Measurements from ENCODE around the gene TPRG1. TPM values are rescaled to one million over a fixed set of nuclear protein-coding genes. Genes with fewer than 3 reads are reported as not detected.

The TPRG1 gene
- total RNA-seq, 2 donors from 2014 or later, result 0.69 to 1.3 TPM

GRCh38 chr3:189210251-189210770, 38.5 kb downstream of the TPRG1 start:
- no peak overlapping the region for H3K4me3 Mint-ChIP-seq
- no peak overlapping the region for H3K27ac Mint-ChIP-seq

GRCh38 chr3:189212681-189213080, 40.9 kb downstream of the TPRG1 start:
- H3K4me1 ChIP-seq (ENCODE audit: control insufficient read depth, insufficient read depth, low read length), result peaks cover 6% of the 10 kb centered on the region
- 83 to 97% methylated on average over 2 of the region's 2 CpGs for WGBS, 2 experiments (ENCODE audit: insufficient coverage in 1 of 2, insufficient read length in 1 of 2)
- no peak for TF ChIP-seq CTCF (conservative IDR thresholded peaks at IDR 0.05)
- Mint-ChIP-seq H3K9me3 (no peaks in the 10 kb centered on the region), H3K36me3 (ENCODE audit: low read depth) (no peaks in the 10 kb centered on the region), H3K27me3 (ENCODE audit: insufficient read depth) (no peaks in the 10 kb centered on the region), H3K4me3 (no peak overlapping the region), H3K27ac (no peak overlapping the region), H3K4me1 (peaks cover 12% of the 10 kb centered on the region)
- H3K27ac ChIP-seq (ENCODE audit: low read depth, low read length), result no peak overlapping the region
- no peak for DNase-seq
- H3K4me3 ChIP-seq (ENCODE audit: low read length), result no peak overlapping the region
- no peak overlapping the region for H3K9ac ChIP-seq (ENCODE audit: extremely low read depth, low read length, poor library complexity, severe bottlenecking)
- no peaks in the 10 kb centered on the region for H3K27me3 ChIP-seq (ENCODE audit: control insufficient read depth, insufficient read depth, low read length, poor library complexity, severe bottlenecking)
- no peaks in the 10 kb centered on the region for H3K36me3 ChIP-seq (ENCODE audit: control insufficient read depth, insufficient read depth, low read length)
- H3K9me3 ChIP-seq (ENCODE audit: control insufficient read depth, low read length), result no peaks in the 10 kb centered on the region

More at GRCh38 chr3:189210251-189210770, 38.5 kb downstream of the TPRG1 start:
- no peak overlapping the region for H3K4me3 ChIP-seq (ENCODE audit: low read length)
- H3K27me3 ChIP-seq (ENCODE audit: control insufficient read depth, insufficient read depth, low read length, poor library complexity, severe bottlenecking), result no peaks in the 10 kb centered on the region
- H3K27me3 Mint-ChIP-seq (ENCODE audit: insufficient read depth), result no peaks in the 10 kb centered on the region
- TF ChIP-seq CTCF (conservative IDR thresholded peaks at IDR 0.05), result no peak
- H3K36me3 Mint-ChIP-seq (ENCODE audit: low read depth), result no peaks in the 10 kb centered on the region
- no peaks in the 10 kb centered on the region for H3K36me3 ChIP-seq (ENCODE audit: control insufficient read depth, insufficient read depth, low read length)
- H3K9me3 ChIP-seq (ENCODE audit: control insufficient read depth, low read length), result no peaks in the 10 kb centered on the region
- no peaks in the 10 kb centered on the region for H3K4me1 ChIP-seq (ENCODE audit: control insufficient read depth, insufficient read depth, low read length)
- WGBS, 2 experiments (ENCODE audit: insufficient coverage in 1 of 2, insufficient read length in 1 of 2), result 88 to 94% methylated on average over 1 to 4 of the region's 4 CpGs
- H3K9me3 Mint-ChIP-seq, result no peaks in the 10 kb centered on the region
- H3K9ac ChIP-seq (ENCODE audit: extremely low read depth, low read length, poor library complexity, severe bottlenecking), result no peak overlapping the region
- no peak for DNase-seq
- no peak overlapping the region for H3K27ac ChIP-seq (ENCODE audit: low read depth, low read length)
- H3K4me1 Mint-ChIP-seq, result no peaks in the 10 kb centered on the region

- Mint-ChIP-seq H3K36me3 (ENCODE audit: low read depth) (no peaks in the 10 kb centered on the region), H3K4me3 (no peak overlapping the region)
- WGBS, 2 experiments (ENCODE audit: insufficient coverage in 1 of 2, insufficient read length in 1 of 2), result 97 to 100% methylated on average over 1 of the region's 1 CpG
Observed at GRCh38 chr3:189214651-189215050, 42.9 kb downstream of the TPRG1 start.

More at GRCh38 chr3:189214651-189215050, 42.9 kb downstream of the TPRG1 start:
- Histone ChIP-seq H3K4me1 (ENCODE audit: control insufficient read depth, insufficient read depth, low read length) (peaks cover 6% of the 10 kb centered on the region), H3K27me3 (ENCODE audit: control insufficient read depth, insufficient read depth, low read length, poor library complexity, severe bottlenecking) (no peaks in the 10 kb centered on the region), H3K4me3 (ENCODE audit: low read length) (no peak overlapping the region), H3K36me3 (ENCODE audit: control insufficient read depth, insufficient read depth, low read length) (no peaks in the 10 kb centered on the region), H3K9ac (ENCODE audit: extremely low read depth, low read length, poor library complexity, severe bottlenecking) (no peak overlapping the region), H3K27ac (ENCODE audit: low read depth, low read length) (no peak overlapping the region), H3K9me3 (ENCODE audit: control insufficient read depth, low read length) (no peaks in the 10 kb centered on the region)
- Mint-ChIP-seq H3K27me3 (ENCODE audit: insufficient read depth) (no peaks in the 10 kb centered on the region), H3K27ac (no peak overlapping the region), H3K9me3 (no peaks in the 10 kb centered on the region), H3K4me1 (peaks cover 12% of the 10 kb centered on the region)
- no peak for TF ChIP-seq CTCF (conservative IDR thresholded peaks at IDR 0.05)
- no peak for DNase-seq

All from endodermal cell (in vitro differentiated cells).